Panc1 (cell line): Measurements from ENCODE around the gene ANO8. TPM values are rescaled to one million over a fixed set of nuclear protein-coding genes. Genes with fewer than 3 reads are reported as not detected.

Experiments used
- ATAC-seq: fragments of 200-7000 bp; cut with Tn5 transposase; 2 replicates; pipeline ENCODE4 v1.9.1; 2020; ENCODE audit warnings: mild to moderate bottlenecking, moderate library complexity
- BruUV-seq: library from RNA; stranded (reverse); fragments of 400-500 nt; replicated peaks from 2 replicates; lab custom pipeline; 2021; lab: Mats Ljungman, UMichigan
- CTCF ChIA-PET: fragments of 300-600 bp; sonication (Branson Sonifier 250); formaldehyde crosslinking; loops from one replicate; lab custom pipeline; 2022; ENCODE audit warnings: antibody characterized with exemption; lab: Charles Lee
- POLR2A ChIA-PET: fragments of 300-600 bp; sonication (Branson Sonifier 250); formaldehyde crosslinking; loops from one replicate; lab custom pipeline; 2022; ENCODE audit warnings: antibody characterized with exemption; lab: Charles Lee
- DNase-seq: peaks from one replicate; pipeline ENCODE4 v3.0.0-alpha.2; 2010; ENCODE audit warnings: low read depth, low spot score
- H3K27ac ChIP-seq: 2 replicates; pipeline ENCODE4 v1.5.1; 2011; ENCODE audit warnings: mild to moderate bottlenecking, low read length, inconsistent platforms
- H3K27me3 ChIP-seq: fragments of 200-500 bp; sonication (Bioruptor generic); 2 replicates; pipeline ENCODE4 v1.6.0; 2014; ENCODE audit warnings: low read length, inconsistent platforms; ENCODE audit not compliant: control insufficient read depth, insufficient read depth
- H3K36me3 ChIP-seq: fragments of 200-500 bp; sonication (Bioruptor generic); 2 replicates; pipeline ENCODE4 v1.5.1; 2014; ENCODE audit warnings: inconsistent platforms, mild to moderate bottlenecking, low read length, moderate library complexity; ENCODE audit not compliant: control insufficient read depth, insufficient read depth
- H3K4me1 ChIP-seq: 2 replicates; pipeline ENCODE4 v1.5.1; 2011; ENCODE audit warnings: inconsistent platforms, mild to moderate bottlenecking, low read length, moderate library complexity; ENCODE audit not compliant: control insufficient read depth, insufficient read depth
- H3K4me3 ChIP-seq, 2 experiments: 2 replicates each; pipeline ENCODE4 v1.5.1; 2011 to 2012; ENCODE audit warnings: low read depth in 2 of 2, low read length in 2 of 2, mild to moderate bottlenecking in 2 of 2, inconsistent platforms in 1 of 2, moderate library complexity in 1 of 2
- H3K9me3 ChIP-seq: fragments of 200-500 bp; sonication (Bioruptor generic); 2 replicates; pipeline ENCODE4 v1.5.1; 2014; ENCODE audit warnings: low read depth, mild to moderate bottlenecking, inconsistent platforms, low read length, moderate library complexity; ENCODE audit not compliant: control insufficient read depth, insufficient read depth
- CTCF ChIP-seq: fragments of 450-650 bp; IDR thresholded peaks from 2 replicates; pipeline ENCODE4 v1.5.1; 2017; ENCODE audit warnings: mild to moderate bottlenecking
- POLR2AphosphoS5 ChIP-seq: IDR thresholded peaks from 2 replicates; pipeline ENCODE4 v1.6.1; 2012; ENCODE audit warnings: mild to moderate bottlenecking, low read depth, low read length, moderate library complexity
- REST ChIP-seq, 2 experiments: IDR thresholded peaks; 2 replicates each; pipeline ENCODE4 v1.6.1; 2011 to 2012; ENCODE audit warnings: low read depth in 2 of 2, control low read depth in 1 of 2, low read length in 1 of 2, mild to moderate bottlenecking in 1 of 2, moderate library complexity in 1 of 2; ENCODE audit not compliant: insufficient read depth in 1 of 2
- SIN3A ChIP-seq: IDR thresholded peaks from 2 replicates; pipeline ENCODE4 v1.6.1; 2012; ENCODE audit warnings: low read depth, mild to moderate bottlenecking, low read length, moderate library complexity, borderline replicate concordance; ENCODE audit not compliant: insufficient read depth
- TCF7L2 ChIP-seq: IDR thresholded peaks from 2 replicates; pipeline ENCODE4 v1.6.1; 2011; ENCODE audit warnings: mild to moderate bottlenecking, low read depth, low read length, inconsistent platforms
- in situ Hi-C: cut with HindIII; loops from 2 replicates; pipeline ENCODE4 v1.10.0; 2016; ENCODE audit warnings: low sequenced_read_pairs, low pct_unique_long_range_greater_than_20kb
- intact Hi-C: fragments of 100-400 bp; cut with micrococcal nuclease; formaldehyde crosslinking; loops from one replicate; pipeline ENCODE4 v1.10.0; 2022; ENCODE audit not compliant: unreplicated experiment
- total RNA-seq: library from RNA; stranded (reverse); gene quantifications from one replicate; pipeline ENCODE4 v1.2.1, GENCODE V29; 2021; ENCODE audit not compliant: unreplicated experiment

Gene ANO8
- total RNA-seq, 1 experiment from 2014 or later: 13.5 TPM

GRCh38 chr19:17340871-17341357, 6.3 kb upstream of the ANO8 start:
- no peak for DNase-seq
- BruUV-seq: no TSS peak
- ChIA-PET POLR2A (no interaction called here), CTCF (no interaction called here)
- no peak for ATAC-seq
- H3K9me3 ChIP-seq: no peaks in the 10 kb centered on the region
- H3K4me3 ChIP-seq: no peak overlapping the region
- intact Hi-C loops: no loop called here
- H3K4me1 ChIP-seq: peaks cover 4% of the 10 kb centered on the region
- H3K27me3 ChIP-seq: no peaks in the 10 kb centered on the region
- peaks cover 4% of the 10 kb centered on the region; the same call in 1 of the 2 replicates for H3K36me3 ChIP-seq
- H3K27ac ChIP-seq: no peak overlapping the region
- in situ Hi-C loops: no loop called here
- no peak for TF ChIP-seq TCF7L2
- TF ChIP-seq CTCF: no peak
- no peak for TF ChIP-seq REST (IDR thresholded peaks at IDR 0.05; ENCODE audit: insufficient read depth in 1 of 2, low read depth in 2 of 2, low read length in 1 of 2)
- no peak for TF ChIP-seq POLR2AphosphoS5

- no peaks in the 10 kb centered on the region for H3K27me3 ChIP-seq
- no peaks in the 10 kb centered on the region for H3K9me3 ChIP-seq
- peaks cover 4% of the 10 kb centered on the region; the same call in 1 of the 2 replicates for H3K36me3 ChIP-seq
- DNase-seq: no peak
- ATAC-seq: peak; percentile 41
- peaks cover 7% of the 10 kb centered on the region for H3K4me1 ChIP-seq
- intact Hi-C loops: no loop called here
- ChIA-PET CTCF (no interaction called here), POLR2A (no interaction called here)
- no TSS peak for BruUV-seq
- no peak overlapping the region for H3K4me3 ChIP-seq
- TF ChIP-seq CTCF (no peak), POLR2AphosphoS5 (no peak), REST (IDR thresholded peaks at IDR 0.05; ENCODE audit: insufficient read depth in 1 of 2, low read depth in 2 of 2, low read length in 1 of 2) (no peak), SIN3A (no peak), TCF7L2 (no peak)
- in situ Hi-C loops: no loop called here
- no peak overlapping the region for H3K27ac ChIP-seq
Observed at GRCh38 chr19:17340302-17340870, 5.7 kb upstream of the ANO8 start.
